Sciatic nerve (tissue), 1 donor: ENCODE results near the gene MRPL47. TPM values are rescaled to one million over a fixed set of nuclear protein-coding genes. Genes with fewer than 3 reads are reported as not detected.

Experiments used
- total RNA-seq: library from RNA; stranded (reverse); fragmentation: NEBNext Ultra II Directional; extraction: Animal tissue kit (Norgen Biotek cat#: 25700); gene quantifications from one replicate; pipeline ENCODE4 v1.2.1, GENCODE V29; 2021
- donor health status: DM: no; HTN: no; CAD: no.

MRPL47 gene
- total RNA-seq, 1 donor from 2014 or later = 20.7 TPM

Other genes with a start within 250 kb of the MRPL47 start
- gene GNB4, start 153.2 kb downstream of the MRPL47 start, total RNA-seq = 67.3 TPM
- gene ACTL6A, start 41.7 kb downstream of the MRPL47 start, total RNA-seq = 39.7 TPM
- gene NDUFB5, start 156 bp upstream of the MRPL47 start, total RNA-seq = 61.8 TPM
- 13.8 TPM for gene USP13, start 48.4 kb upstream of the MRPL47 start, total RNA-seq